Stimulated activated CD8-positive, alpha-beta memory T cell treated with anti-CD3 and anti-CD28 coated beads, Interleukin-4, amount 100 ng/mL, for 48 hours (primary cell): ENCODE data around the gene AGO4.
"Not testable (repeated sequence)": the region's sequence is repeated elsewhere in the genome, so short reads cannot be mapped to it uniquely, and the experiment has no call there.

Source experiments
- DNase-seq: peaks from one replicate; pipeline ENCODE4 v3.0.0-alpha.2; 2020

AGO4 gene

GRCh38 chr1:35807614-35808449, at the start of gene AGO4:
AGO4 (plus strand) TSS chr1:35808016; CDS start chr1:35808417, 401 bp downstream.
- DNase-seq = peak; percentile 53

GRCh38 chr1:35762141-35762540, 45.7 kb upstream of the AGO4 start:
- no peak for DNase-seq

- no peak for DNase-seq
These were observed 44.6 kb upstream of the AGO4 start for GRCh38 chr1:35763201-35763600.

GRCh38 chr1:35764283-35764682, 43.5 kb upstream of the AGO4 start:
- no peak for DNase-seq

GRCh38 chr1:35768350-35769187, 39.2 kb upstream of the AGO4 start:
- no peak for DNase-seq

- peak; percentile 89 for DNase-seq
These were observed 38.5 kb upstream of the AGO4 start for GRCh38 chr1:35769188-35769758.

- no peak for DNase-seq
These were observed 34.1 kb upstream of the AGO4 start for GRCh38 chr1:35773711-35774110.

- not testable (repeated sequence) for DNase-seq
These were observed 31.6 kb upstream of the AGO4 start for GRCh38 chr1:35776172-35776571.

GRCh38 chr1:35777109-35777508, 30.7 kb upstream of the AGO4 start:
- DNase-seq = no peak

- no peak for DNase-seq
These were observed 24.7 kb upstream of the AGO4 start for GRCh38 chr1:35783055-35783583.

GRCh38 chr1:35784364-35784763, 23.5 kb upstream of the AGO4 start:
- not testable (repeated sequence) for DNase-seq

- DNase-seq = no peak
These were observed 19.7 kb upstream of the AGO4 start for GRCh38 chr1:35788139-35788538.

- no peak for DNase-seq
These were observed 17.1 kb upstream of the AGO4 start for GRCh38 chr1:35790670-35791069.

- no peak for DNase-seq
These were observed 12.5 kb upstream of the AGO4 start for GRCh38 chr1:35795295-35795694.

GRCh38 chr1:35797380-35797779, 10.4 kb upstream of the AGO4 start:
- no peak for DNase-seq

GRCh38 chr1:35798019-35798418, 9.8 kb upstream of the AGO4 start:
- DNase-seq = not testable (repeated sequence)

GRCh38 chr1:35800167-35800887, 7.5 kb upstream of the AGO4 start:
- not testable (repeated sequence) for DNase-seq

GRCh38 chr1:35808450-35809113, 766 bp downstream of the AGO4 start:
- DNase-seq = peak; percentile 39

GRCh38 chr1:35809114-35810095, 1.6 kb downstream of the AGO4 start:
- DNase-seq = no peak

- no peak for DNase-seq
These were observed 2.5 kb downstream of the AGO4 start for GRCh38 chr1:35810096-35810881.
